ENCODE measurements around the gene EGFL8. TPM values are rescaled to one million over a fixed set of nuclear protein-coding genes. Genes with fewer than 3 reads are reported as not detected.
"Not testable (repeated sequence)": the region's sequence is repeated elsewhere in the genome, so short reads cannot be mapped to it uniquely, and the experiment has no call there.

Gene EGFL8
- total RNA-seq, 1 donor from 2014 or later, result 5.1 TPM

- intact Hi-C loops (cut with DNase I), result no loop called here
- DNase-seq (ENCODE audit: low spot score), result peak; percentile 75
Observed at GRCh38 chr6:32190911-32191677, 26.7 kb downstream of the EGFL8 start.

GRCh38 chr6:32191696-32192607, 27.6 kb downstream of the EGFL8 start:
- intact Hi-C loops (cut with DNase I), result no loop called here

GRCh38 chr6:32192608-32193039, 28.2 kb downstream of the EGFL8 start, which contains the start of gene GPSM3:
TSS of gene GPSM3 (minus strand) at chr6:32192643. CDS start at chr6:32192513, 130 bp downstream.
- DNase-seq (ENCODE audit: low spot score), result peak; percentile 87
- intact Hi-C loops (cut with DNase I), result no loop called here

More at GRCh38 chr6:32191696-32192607, 27.6 kb downstream of the EGFL8 start:
- DNase-seq (ENCODE audit: low spot score), result peak; percentile 75

GRCh38 chr6:32193096-32193495, 28.7 kb downstream of the EGFL8 start:
- intact Hi-C loops (cut with DNase I); DNase-seq (ENCODE audit: low spot score): not testable (repeated sequence)

GRCh38 chr6:32194388-32194787, 30.0 kb downstream of the EGFL8 start:
- DNase-seq (ENCODE audit: low spot score), result no peak
- intact Hi-C loops (cut with DNase I), result loop anchor here (2.0 kb wide), 1 partner anchor 18 kb away; the partner anchor contains the start of gene AGPAT1

- no peak for DNase-seq (ENCODE audit: low spot score)
- intact Hi-C loops (cut with DNase I), result loop anchor here (1.0 to 5.0 kb wide), 3 partner anchors 18 to 62 kb away; partner anchors contain the start of genes AGPAT1 and PPT2
Observed at GRCh38 chr6:32194825-32195651, 30.6 kb downstream of the EGFL8 start.

GRCh38 chr6:32195652-32195901, 31.2 kb downstream of the EGFL8 start:
- peak; percentile 100 for DNase-seq (ENCODE audit: low spot score)
- intact Hi-C loops (cut with DNase I), result loop anchor here (1.0 to 5.0 kb wide), 3 partner anchors 19 to 62 kb away; partner anchors contain the start of genes AGPAT1 and PPT2

GRCh38 chr6:32195902-32196681, 31.7 kb downstream of the EGFL8 start:
- intact Hi-C loops (cut with DNase I), result loop anchor here (1.0 to 5.0 kb wide), 4 partner anchors 19 to 65 kb away; partner anchors contain the start of genes AGPAT1, FKBPL and PPT2
- peak; percentile 94 for DNase-seq (ENCODE audit: low spot score)

GRCh38 chr6:32196682-32197616, 32.6 kb downstream of the EGFL8 start:
- intact Hi-C loops (cut with DNase I), result loop anchor here (2.0 to 5.0 kb wide), 2 partner anchors 60 to 66 kb away; partner anchors contain the start of gene FKBPL
- peak; percentile 79 for DNase-seq (ENCODE audit: low spot score)

- peak; percentile 38 for DNase-seq (ENCODE audit: low spot score)
- intact Hi-C loops (cut with DNase I), result loop anchor here (5.0 kb wide), 1 partner anchor 59 kb away; no protein-coding TSS in a partner anchor
Observed at GRCh38 chr6:32198345-32198696, 33.9 kb downstream of the EGFL8 start.

- DNase-seq (ENCODE audit: low spot score), result peak; percentile 51
- intact Hi-C loops (cut with DNase I), result loop anchor here (5.0 kb wide), 1 partner anchor 58 kb away; no protein-coding TSS in a partner anchor
Observed at GRCh38 chr6:32198866-32199265, 34.5 kb downstream of the EGFL8 start.

- DNase-seq (ENCODE audit: low spot score), result peak; percentile 39
- intact Hi-C loops (cut with DNase I), result no loop called here
Observed at GRCh38 chr6:32200711-32201475, 36.5 kb downstream of the EGFL8 start.

- intact Hi-C loops (cut with DNase I), result no loop called here
- peak; percentile 47 for DNase-seq (ENCODE audit: low spot score)
Observed at GRCh38 chr6:32202186-32202585, 37.8 kb downstream of the EGFL8 start.

- peak; percentile 43 for DNase-seq (ENCODE audit: low spot score)
- intact Hi-C loops (cut with DNase I), result no loop called here
Observed at GRCh38 chr6:32203426-32204267, 39.3 kb downstream of the EGFL8 start.

GRCh38 chr6:32204268-32204715, 39.9 kb downstream of the EGFL8 start:
- intact Hi-C loops (cut with DNase I), result no loop called here
- peak; percentile 71 for DNase-seq (ENCODE audit: low spot score)

- intact Hi-C loops (cut with DNase I), result no loop called here
- no peak for DNase-seq (ENCODE audit: low spot score)
Observed at GRCh38 chr6:32208996-32209395, 44.6 kb downstream of the EGFL8 start.

Data from cardiac septum (tissue), 1 donor.